OCI-LY7 (cell line): ENCODE results near the gene RASSF4.

ENCODE experiments used
- CTCF ChIP-seq: fragments of 200-600 bp; sonication (generic); conservative IDR thresholded peaks from 2 replicates; pipeline ENCODE4 v1.5.1; 2014; ENCODE audit warnings: mild to moderate bottlenecking, antibody characterized with exemption, low read length, moderate library complexity, mixed read lengths
- EZH2phosphoT487 ChIP-seq: fragments of 200-600 bp; sonication (generic); IDR thresholded peaks from 2 replicates; pipeline ENCODE4 v1.6.1; 2018; ENCODE audit warnings: low read depth, borderline replicate concordance, mild to moderate bottlenecking, mixed run types, antibody characterized with exemption, low read length, moderate library complexity, mixed read lengths

DNA sequence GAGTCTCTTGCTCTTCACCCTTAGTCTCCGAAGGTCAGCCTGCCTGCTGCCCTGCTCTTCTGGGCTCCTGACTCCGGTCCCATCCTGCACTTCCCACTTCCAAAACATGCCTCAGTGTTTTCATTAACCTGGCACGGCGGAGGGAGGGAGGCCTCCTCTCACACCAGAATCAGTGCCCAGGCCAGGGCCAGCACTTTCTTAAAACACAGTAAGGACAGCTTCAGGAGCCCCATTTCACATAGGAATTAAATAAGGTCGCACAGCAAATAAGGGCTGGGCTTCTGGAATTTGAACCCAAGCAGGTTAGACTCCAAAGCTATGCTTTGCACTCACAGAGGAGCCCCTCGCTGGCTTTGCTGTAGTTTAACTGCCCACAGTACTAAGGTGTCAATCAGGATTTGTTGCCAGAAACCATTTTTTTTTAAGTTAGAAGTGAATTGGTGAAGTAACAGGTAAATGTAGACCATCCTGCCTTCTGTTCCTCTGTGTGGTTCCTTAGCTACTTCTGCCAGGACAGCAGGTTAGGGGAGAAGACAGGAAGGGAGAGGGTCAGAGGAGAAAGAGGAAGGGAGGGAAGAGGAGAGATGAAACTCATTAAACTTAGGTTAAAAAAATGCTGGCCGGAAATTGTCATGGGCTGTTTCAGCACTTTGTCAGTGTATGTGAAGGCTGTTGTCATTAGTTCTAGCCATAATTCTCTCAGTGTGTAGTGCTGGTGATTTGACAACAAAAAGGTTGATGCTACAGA, 1.1 kb downstream of the RASSF4 start:
- TF ChIP-seq CTCF (no peak), EZH2phosphoT487 (no peak)
